Caco-2 (cell line): ENCODE data around the gene ZBTB7A. TPM values are rescaled to one million over a fixed set of nuclear protein-coding genes. Genes with fewer than 3 reads are reported as not detected.

Experiments used
- BruUV-seq: library from RNA; stranded (reverse); fragments of 400-500 nt; replicated peaks from 2 replicates; lab custom pipeline; 2021; lab: Mats Ljungman, UMichigan
- CTCF ChIA-PET: fragments of 300-600 bp; sonication (Branson Sonifier 250); formaldehyde crosslinking; loops from one replicate; lab custom pipeline; 2022; ENCODE audit warnings: antibody characterized with exemption; lab: Charles Lee
- POLR2A ChIA-PET: fragments of 300-600 bp; sonication (Branson Sonifier 250); formaldehyde crosslinking; loops from one replicate; lab custom pipeline; 2022; ENCODE audit warnings: antibody characterized with exemption; lab: Charles Lee
- DNase-seq, 2 experiments: peaks; one replicate each; pipeline versions ENCODE4 v3.0.0 to v3.0.0-alpha.2; 2020 to 2022
- H3K27me3 ChIP-seq: replicated peaks from 2 replicates; pipeline ENCODE4 v1.6.0; 2011; ENCODE audit warnings: low read length; ENCODE audit not compliant: control insufficient read depth, insufficient read depth
- H3K36me3 ChIP-seq: 2 replicates; pipeline ENCODE4 v1.5.1; 2011; ENCODE audit warnings: low read length; ENCODE audit not compliant: control insufficient read depth, insufficient read depth
- H3K4me1 ChIP-seq: fragments of 250-450 bp; sonication (Bioruptor Pico); 2 replicates; pipeline ENCODE4 v1.5.1; 2020; ENCODE audit warnings: mild to moderate bottlenecking
- H3K4me3 ChIP-seq: 2 replicates; pipeline ENCODE4 v1.5.1; 2011; ENCODE audit warnings: low read depth, mild to moderate bottlenecking, control low read depth, low read length
- H3K9me3 ChIP-seq: fragments of 250-450 bp; sonication (Bioruptor Pico); 2 replicates; pipeline ENCODE4 v1.5.1; 2020; ENCODE audit warnings: mild to moderate bottlenecking, moderate library complexity
- H3K27ac Mint-ChIP-seq: one replicate; pipeline ENCODE4 v1.8.0; 2022; ENCODE audit warnings: mixed read lengths; ENCODE audit not compliant: unreplicated experiment
- H3K27me3 Mint-ChIP-seq: one replicate; pipeline ENCODE4 v1.8.0; 2022; ENCODE audit warnings: mixed read lengths; ENCODE audit not compliant: insufficient read depth, unreplicated experiment
- H3K36me3 Mint-ChIP-seq: one replicate; pipeline ENCODE4 v1.8.0; 2022; ENCODE audit warnings: mild to moderate bottlenecking, mixed read lengths; ENCODE audit not compliant: insufficient read depth, unreplicated experiment
- H3K4me1 Mint-ChIP-seq: one replicate; pipeline ENCODE4 v1.8.0; 2022; ENCODE audit warnings: low read depth, mixed read lengths; ENCODE audit not compliant: unreplicated experiment
- H3K4me3 Mint-ChIP-seq: one replicate; pipeline ENCODE4 v1.8.0; 2022; ENCODE audit warnings: mild to moderate bottlenecking, moderate library complexity, mixed read lengths; ENCODE audit not compliant: unreplicated experiment
- H3K9me3 Mint-ChIP-seq: one replicate; pipeline ENCODE4 v1.8.0; 2022; ENCODE audit warnings: mixed read lengths; ENCODE audit not compliant: unreplicated experiment
- CTCF ChIP-seq, 2 experiments: fragments of 200-600 bp in 1 of 2; IDR thresholded peaks; 1 replicate in 1 of 2; 2 replicates in 1 of 2; pipeline versions ENCODE4 v1.5.1 to v1.8.0; 2011 to 2022; ENCODE audit warnings: antibody characterized with exemption in 1 of 2, control low read depth in 1 of 2, inconsistent platforms in 1 of 2, low read depth in 1 of 2, low read length in 1 of 2, mild to moderate bottlenecking in 1 of 2, moderate library complexity in 1 of 2; ENCODE audit not compliant: insufficient read depth in 1 of 2, severe bottlenecking in 1 of 2, unreplicated experiment in 1 of 2
- intact Hi-C: fragments of 100-400 bp; cut with micrococcal nuclease; formaldehyde crosslinking; loops from one replicate; pipeline ENCODE4 v1.10.0; 2022; ENCODE audit not compliant: unreplicated experiment
- total RNA-seq: library from RNA; stranded (reverse); gene quantifications from 2 replicates; pipeline ENCODE4 v1.2.3, GENCODE V29; 2022

The ZBTB7A gene
- total RNA-seq, 1 experiment from 2014 or later = 11.9 TPM

GRCh38 chr19:4064149-4064495, 2.6 kb downstream of the ZBTB7A start:
- POLR2A ChIA-PET = no interaction called here
- peak overlapping the region; percentile 82 for H3K4me3 ChIP-seq
- BruUV-seq = no TSS peak
- Mint-ChIP-seq H3K27me3 (no peaks in the 10 kb centered on the region), H3K27ac (peak overlapping the region; percentile 76), H3K4me1 (no peaks in the 10 kb centered on the region), H3K36me3 (peaks cover 28% of the 10 kb centered on the region), H3K9me3 (no peaks in the 10 kb centered on the region), H3K4me3 (peak overlapping the region; percentile 68)
- CTCF ChIA-PET = no interaction called here
- H3K36me3 ChIP-seq = no peaks in the 10 kb centered on the region; the same call in none of the 2 replicates
- no peak for TF ChIP-seq CTCF (IDR thresholded peaks at IDR 0.05; ENCODE audit: insufficient read depth in 1 of 2, low read depth in 1 of 2, low read length in 1 of 2, severe bottlenecking in 1 of 2, unreplicated experiment in 1 of 2)
- no peak for DNase-seq
- H3K9me3 ChIP-seq = no peaks in the 10 kb centered on the region
- intact Hi-C loops = loop anchor here (10.0 kb wide), 1 partner anchor 79 kb away; the partner anchor contains the start of gene EEF2
- peaks cover 39% of the 10 kb centered on the region for H3K4me1 ChIP-seq
- no peaks in the 10 kb centered on the region for H3K27me3 ChIP-seq

- TSS peak; percentile 51 for BruUV-seq
- intact Hi-C loops = loop anchor here (10.0 kb wide), 1 partner anchor 79 kb away; the partner anchor contains the start of gene EEF2
- H3K4me3 ChIP-seq = peak overlapping the region; percentile 82
- ChIA-PET POLR2A (no interaction called here), CTCF (interaction anchor here (0.6 kb wide), 1 partner anchor 20 kb away, joined by 5 read pairs; no protein-coding TSS in a partner anchor)
- Mint-ChIP-seq H3K9me3 (no peaks in the 10 kb centered on the region), H3K4me1 (no peaks in the 10 kb centered on the region), H3K36me3 (peaks cover 33% of the 10 kb centered on the region), H3K27ac (peak overlapping the region; percentile 76), H3K27me3 (no peaks in the 10 kb centered on the region), H3K4me3 (peak overlapping the region; percentile 68)
- no peak for TF ChIP-seq CTCF (IDR thresholded peaks at IDR 0.05; ENCODE audit: insufficient read depth in 1 of 2, low read depth in 1 of 2, low read length in 1 of 2, severe bottlenecking in 1 of 2, unreplicated experiment in 1 of 2)
- no peaks in the 10 kb centered on the region for H3K27me3 ChIP-seq
- no peak for DNase-seq
- H3K36me3 ChIP-seq = no peaks in the 10 kb centered on the region; the same call in none of the 2 replicates
- peaks cover 45% of the 10 kb centered on the region for H3K4me1 ChIP-seq
- H3K9me3 ChIP-seq = no peaks in the 10 kb centered on the region
Observed at GRCh38 chr19:4063369-4064148, 3.1 kb downstream of the ZBTB7A start.

- Mint-ChIP-seq H3K4me1 (no peaks in the 10 kb centered on the region), H3K4me3 (no peak overlapping the region), H3K27me3 (no peaks in the 10 kb centered on the region), H3K27ac (no peak overlapping the region), H3K36me3 (peaks cover 42% of the 10 kb centered on the region), H3K9me3 (no peaks in the 10 kb centered on the region)
- CTCF ChIA-PET = interaction anchor here (0.6 kb wide), 1 partner anchor 19 kb away, joined by 5 read pairs; no protein-coding TSS in a partner anchor
- DNase-seq = no peak
- Histone ChIP-seq H3K4me3 (no peak overlapping the region), H3K4me1 (peaks cover 47% of the 10 kb centered on the region), H3K9me3 (no peaks in the 10 kb centered on the region), H3K27me3 (no peaks in the 10 kb centered on the region), H3K36me3 (no peaks in the 10 kb centered on the region; the same call in none of the 2 replicates)
- intact Hi-C loops = loop anchor here (10.0 kb wide), 1 partner anchor 78 kb away; the partner anchor contains the start of gene EEF2
- no peak for TF ChIP-seq CTCF (IDR thresholded peaks at IDR 0.05; ENCODE audit: insufficient read depth in 1 of 2, low read depth in 1 of 2, low read length in 1 of 2, severe bottlenecking in 1 of 2, unreplicated experiment in 1 of 2)
- POLR2A ChIA-PET = no interaction called here
- no TSS peak for BruUV-seq
Observed at GRCh38 chr19:4062419-4063368, 4.0 kb downstream of the ZBTB7A start.
